AG04450 (cell line): ENCODE measurements around the gene NSRP1. TPM values are rescaled to one million over a fixed set of nuclear protein-coding genes. Genes with fewer than 3 reads are reported as not detected.

Source experiments
- CTCF ChIA-PET: fragments of 300-600, 350-600 bp; formaldehyde crosslinking; extraction: SDS; loops from one replicate; lab custom pipeline; 2022; ENCODE audit warnings: antibody characterized with exemption, inconsistent platforms; lab: Charles Lee
- POLR2A ChIA-PET: fragments of 350-600 bp; formaldehyde crosslinking; extraction: SDS; loops from one replicate; lab custom pipeline; 2021; ENCODE audit warnings: antibody characterized with exemption, inconsistent platforms; lab: Yijun Ruan, JAX
- DNase-seq: peaks from one replicate; pipeline ENCODE4 v3.0.0-alpha.2; 2011; ENCODE audit warnings: low read depth, low spot score
- H3K27ac ChIP-seq: one replicate; pipeline ENCODE4 v1.5.1; 2012; ENCODE audit warnings: low read depth, low read length, control low read depth
- H3K27me3 ChIP-seq: one replicate; pipeline ENCODE4 v1.6.0; 2012; ENCODE audit warnings: low read length; ENCODE audit not compliant: control insufficient read depth, insufficient read depth
- H3K4me3 ChIP-seq: 2 replicates; pipeline ENCODE4 v1.5.1; 2011; ENCODE audit warnings: mild to moderate bottlenecking, low read depth, low read length, control low read depth
- H3K9me3 ChIP-seq: 2 replicates; pipeline ENCODE4 v1.5.1; 2012; ENCODE audit warnings: low read length; ENCODE audit not compliant: control insufficient read depth, insufficient read depth
- polyA plus RNA-seq: library from polyadenylated mRNA; depleted of rRNA; stranded (reverse); fragments of >200 nt; gene quantifications from 2 replicates; pipeline ENCODE4 v1.2.3, GENCODE V29; 2011
- TF ChIP-seq, protein P1 (sequence below): IDR thresholded peaks from 2 replicates; pipeline ENCODE4 v1.5.1; 2011; ENCODE audit warnings: low read depth, low read length, control low read depth, inconsistent platforms

NSRP1 gene
- polyA plus RNA-seq, 1 experiment, result 18.6 TPM

DNA sequence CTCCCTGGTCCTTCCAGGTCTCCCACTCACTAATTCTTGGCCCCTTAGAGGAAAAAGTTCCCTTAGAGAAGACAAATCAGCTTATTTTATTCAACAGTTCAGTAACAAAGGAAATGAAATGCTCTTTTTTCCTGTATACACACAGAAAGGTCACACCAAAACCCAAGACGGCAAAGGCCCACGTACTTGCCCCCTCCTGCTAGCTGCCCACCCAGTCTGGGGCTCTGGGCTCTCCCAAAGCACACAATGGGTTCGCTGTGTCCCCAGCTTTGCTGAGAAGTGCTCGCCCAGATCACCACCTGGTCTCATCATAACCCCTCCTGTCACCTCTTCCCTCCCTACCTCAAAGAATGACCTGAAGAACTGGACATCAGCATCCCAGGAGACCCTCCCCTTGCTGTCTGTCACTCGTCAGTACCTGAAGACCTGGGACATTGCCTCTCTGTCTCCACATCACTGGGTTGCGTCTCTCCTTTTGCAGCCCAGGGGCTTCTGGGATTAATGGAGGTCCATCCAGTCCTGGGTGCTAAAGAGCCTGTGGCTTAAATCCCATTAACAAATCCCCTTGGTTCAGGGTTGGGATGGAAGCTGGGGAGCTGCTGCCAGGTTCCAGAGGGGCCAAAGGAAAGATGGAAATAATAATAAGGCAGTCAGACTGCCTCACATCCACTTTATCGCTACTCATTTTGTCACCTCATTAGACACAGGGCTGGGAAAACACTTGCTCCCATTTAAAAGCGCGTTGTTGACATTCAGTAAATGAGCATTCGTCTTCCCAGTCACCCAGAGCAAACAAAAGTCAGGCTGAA lies 115.6 kb downstream of the NSRP1 start:
- TF ChIP-seq, protein P1, sequence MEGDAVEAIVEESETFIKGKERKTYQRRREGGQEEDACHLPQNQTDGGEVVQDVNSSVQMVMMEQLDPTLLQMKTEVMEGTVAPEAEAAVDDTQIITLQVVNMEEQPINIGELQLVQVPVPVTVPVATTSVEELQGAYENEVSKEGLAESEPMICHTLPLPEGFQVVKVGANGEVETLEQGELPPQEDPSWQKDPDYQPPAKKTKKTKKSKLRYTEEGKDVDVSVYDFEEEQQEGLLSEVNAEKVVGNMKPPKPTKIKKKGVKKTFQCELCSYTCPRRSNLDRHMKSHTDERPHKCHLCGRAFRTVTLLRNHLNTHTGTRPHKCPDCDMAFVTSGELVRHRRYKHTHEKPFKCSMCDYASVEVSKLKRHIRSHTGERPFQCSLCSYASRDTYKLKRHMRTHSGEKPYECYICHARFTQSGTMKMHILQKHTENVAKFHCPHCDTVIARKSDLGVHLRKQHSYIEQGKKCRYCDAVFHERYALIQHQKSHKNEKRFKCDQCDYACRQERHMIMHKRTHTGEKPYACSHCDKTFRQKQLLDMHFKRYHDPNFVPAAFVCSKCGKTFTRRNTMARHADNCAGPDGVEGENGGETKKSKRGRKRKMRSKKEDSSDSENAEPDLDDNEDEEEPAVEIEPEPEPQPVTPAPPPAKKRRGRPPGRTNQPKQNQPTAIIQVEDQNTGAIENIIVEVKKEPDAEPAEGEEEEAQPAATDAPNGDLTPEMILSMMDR, result no peak
- peaks cover 69% of the 10 kb centered on the region for H3K27me3 ChIP-seq
- CTCF ChIA-PET, result interaction anchor here (0.9 kb wide), 1 partner anchor 128 kb away, joined by 4 read pairs; no protein-coding TSS in a partner anchor

DNA sequence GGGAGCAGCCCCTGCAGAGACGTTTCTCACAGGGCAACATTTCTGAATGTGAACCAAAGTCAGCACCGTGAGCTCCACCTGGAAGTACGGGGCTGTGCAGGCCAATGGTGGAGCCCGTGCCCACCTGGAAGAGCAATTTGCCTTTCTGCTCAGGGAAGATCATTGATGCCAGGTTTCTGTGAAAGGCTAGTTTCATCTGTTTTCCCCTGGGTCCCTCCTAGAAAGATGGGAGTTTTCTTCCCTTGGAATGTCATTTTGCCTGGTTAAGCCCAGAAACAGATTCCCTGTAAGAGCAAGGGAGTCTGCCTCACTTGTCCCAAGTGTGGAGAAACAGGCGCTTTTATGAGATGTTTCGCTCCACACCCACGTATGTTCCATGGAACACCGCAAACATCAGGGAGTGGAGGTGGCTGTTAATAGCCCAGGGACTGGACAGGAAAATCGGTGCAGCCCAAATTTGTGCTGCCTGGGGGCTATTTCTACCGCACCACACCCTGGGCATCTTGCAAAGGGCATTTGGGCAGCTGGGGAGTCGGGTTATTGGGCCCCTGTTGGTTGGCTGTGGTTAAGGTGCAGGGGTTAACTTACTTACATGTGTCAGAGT lies 116.3 kb downstream of the NSRP1 start:
- 0 out of 2 replicates have a peak, but pooled peaks cover 3% of the 10 kb centered on the region for H3K9me3 ChIP-seq
- no peak overlapping the region for H3K4me3 ChIP-seq
- POLR2A ChIA-PET, result no interaction called here
- CTCF ChIA-PET, result no interaction called here
- TF ChIP-seq, protein P1, result no peak
- DNase-seq, result no peak
- H3K27me3 ChIP-seq, result peaks cover 75% of the 10 kb centered on the region
- H3K27ac ChIP-seq, result no peak overlapping the region

More for the DNA sequence above, 115.6 kb downstream of the NSRP1 start:
- 0 out of 2 replicates have a peak, but pooled peaks cover 3% of the 10 kb centered on the region for H3K9me3 ChIP-seq
- no peak for DNase-seq
- no peak overlapping the region for H3K4me3 ChIP-seq
- no peak overlapping the region for H3K27ac ChIP-seq
- POLR2A ChIA-PET, result no interaction called here

DNA sequence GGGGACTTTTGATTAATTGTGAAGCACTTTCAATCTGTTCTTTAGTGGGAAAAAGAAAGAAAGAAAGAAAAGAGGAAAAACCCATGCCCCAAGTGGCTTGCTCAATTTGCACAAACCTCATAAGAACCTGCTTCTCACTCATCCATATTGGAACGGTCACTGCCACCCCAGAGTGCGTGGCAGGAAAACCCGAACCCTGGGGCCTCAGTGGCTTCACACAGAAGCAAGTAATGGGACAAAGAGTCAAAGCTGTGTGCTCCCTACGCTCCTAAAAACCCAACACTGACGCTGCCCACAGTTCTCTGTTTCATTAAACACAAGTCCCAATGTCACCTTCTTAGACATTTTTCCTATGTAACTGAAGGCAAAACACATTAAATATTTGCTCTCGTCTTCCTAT lies 117.7 kb downstream of the NSRP1 start:
- ChIA-PET CTCF (interaction anchor here (0.6 kb wide), 1 partner anchor 82 kb away, joined by 6 read pairs; no protein-coding TSS in a partner anchor), POLR2A (no interaction called here)
- Histone ChIP-seq H3K4me3 (no peak overlapping the region), H3K27ac (no peak overlapping the region), H3K9me3 (0 out of 2 replicates have a peak, but pooled peaks cover 3% of the 10 kb centered on the region), H3K27me3 (peaks cover 82% of the 10 kb centered on the region)
- no peak for DNase-seq
- TF ChIP-seq, protein P1, result no peak

DNA sequence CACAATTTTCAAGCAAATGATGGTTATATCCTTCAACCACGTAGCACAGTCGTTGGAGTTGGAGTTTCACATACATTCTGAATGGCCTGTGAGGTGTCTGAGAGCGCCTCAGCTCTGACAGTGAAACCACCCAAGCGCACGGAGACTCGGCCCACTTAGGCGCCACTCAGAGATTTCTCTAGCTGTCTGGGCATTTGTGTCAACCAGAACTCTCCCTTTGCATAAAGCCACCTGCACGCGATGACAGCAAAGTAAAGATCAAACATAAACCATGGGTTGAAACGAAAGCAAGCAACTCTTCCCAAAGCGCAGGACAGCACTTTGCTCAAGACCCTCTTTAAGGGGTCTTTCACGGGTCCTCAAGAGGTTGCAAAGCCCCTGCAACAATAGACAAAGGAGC lies 118.3 kb downstream of the NSRP1 start:
- DNase-seq, result no peak
- CTCF ChIA-PET, result interaction anchor here (0.6 kb wide), 1 partner anchor 81 kb away, joined by 6 read pairs; no protein-coding TSS in a partner anchor
- Histone ChIP-seq H3K27ac (no peak overlapping the region), H3K4me3 (peak overlapping the region; percentile 56), H3K27me3 (peaks cover 80% of the 10 kb centered on the region), H3K9me3 (peaks cover 4% of the 10 kb centered on the region; the same call in 1 of the 2 replicates)
- TF ChIP-seq, protein P1, result no peak
- POLR2A ChIA-PET, result no interaction called here
